ENCODE results near the gene EFCAB9.

DNA sequence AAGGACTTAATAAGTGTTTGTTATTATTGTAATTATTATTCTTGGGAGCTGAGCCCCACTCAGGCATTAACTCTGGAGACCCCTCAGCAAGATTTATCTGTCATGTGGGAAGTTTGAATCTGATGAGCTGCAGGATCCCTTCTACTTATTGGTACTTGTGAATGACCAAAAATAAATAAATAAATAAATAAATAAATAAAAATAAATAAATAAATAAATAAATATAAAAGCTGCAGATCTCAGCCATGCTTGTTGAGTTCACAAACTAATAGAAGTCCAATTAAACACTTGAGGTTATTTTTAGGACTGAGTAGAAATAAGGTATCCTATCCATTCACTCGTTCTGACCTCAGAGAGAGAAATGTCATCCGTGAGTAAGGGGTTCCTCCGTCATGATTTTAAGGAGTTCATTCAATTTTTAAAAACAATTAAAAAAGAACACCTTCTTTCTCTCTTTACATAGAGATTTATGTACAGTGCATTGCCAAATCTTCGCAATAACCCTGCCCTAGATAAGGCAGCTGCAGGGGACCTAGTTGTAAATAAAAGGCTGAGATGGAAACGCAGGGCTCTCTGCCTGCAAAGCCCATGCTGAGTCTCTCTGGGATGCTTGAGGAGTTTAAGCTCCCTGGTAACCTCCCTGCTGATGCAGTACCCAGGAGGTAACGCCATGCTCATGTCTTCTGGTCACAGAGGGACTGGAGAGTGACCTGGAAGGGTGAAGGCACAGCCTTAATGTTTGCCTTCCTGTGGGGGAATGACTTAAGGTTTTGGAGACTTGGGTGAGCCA lies 1.2 kb downstream of the EFCAB9 start:
- no peak for TF ChIP-seq CTCF (IDR thresholded peaks at IDR 0.05)
- TF ChIP-seq POLR2A (IDR thresholded peaks at IDR 0.05) = no peak
